Stimulated activated CD8-positive, alpha-beta memory T cell treated with anti-CD3 and anti-CD28 coated beads, Interleukin-12 subunit alpha, Interleukin-12 subunit beta, amount 100 ng/mL, for 1 hour (primary cell): Measurements from ENCODE around the gene SS18L1.
"Not testable (repeated sequence)": the region's sequence is repeated elsewhere in the genome, so short reads cannot be mapped to it uniquely, and the experiment has no call there.

ENCODE experiments used
- DNase-seq: peaks from one replicate; pipeline ENCODE4 v3.0.0-alpha.2; 2020; ENCODE audit warnings: low read depth

The SS18L1 gene

GRCh38 chr20:62137478-62138203 lies 5.9 kb upstream of the SS18L1 start:
- no peak for DNase-seq

GRCh38 chr20:62138204-62138543 lies 5.4 kb upstream of the SS18L1 start:
- no peak for DNase-seq

- no peak for DNase-seq
Measured at GRCh38 chr20:62138912-62139311, 4.7 kb upstream of the SS18L1 start.

GRCh38 chr20:62139636-62140035 lies 3.9 kb upstream of the SS18L1 start:
- DNase-seq = no peak

- no peak for DNase-seq
Measured at GRCh38 chr20:62141043-62141396, 2.5 kb upstream of the SS18L1 start.

- no peak for DNase-seq
Measured at GRCh38 chr20:62141397-62142251, 1.9 kb upstream of the SS18L1 start.

GRCh38 chr20:62142252-62143080 lies 1.1 kb upstream of the SS18L1 start:
- no peak for DNase-seq

GRCh38 chr20:62143957-62144825 lies 622 bp downstream of the SS18L1 start:
- DNase-seq = no peak

GRCh38 chr20:62145688-62146018 lies 2.1 kb downstream of the SS18L1 start:
- DNase-seq = no peak

GRCh38 chr20:62146019-62146755 lies 2.6 kb downstream of the SS18L1 start:
- DNase-seq = no peak

- DNase-seq = no peak
Measured at GRCh38 chr20:62147125-62147524, 3.6 kb downstream of the SS18L1 start.

GRCh38 chr20:62147528-62147927 lies 4.0 kb downstream of the SS18L1 start:
- no peak for DNase-seq

GRCh38 chr20:62148383-62148782 lies 4.8 kb downstream of the SS18L1 start:
- DNase-seq = not testable (repeated sequence)

- no peak for DNase-seq
Measured at GRCh38 chr20:62148908-62149314, 5.3 kb downstream of the SS18L1 start.

GRCh38 chr20:62149532-62150309 lies 6.2 kb downstream of the SS18L1 start:
- no peak for DNase-seq

- no peak for DNase-seq
Measured at GRCh38 chr20:62150310-62150575, 6.7 kb downstream of the SS18L1 start.

GRCh38 chr20:62151225-62151624 lies 7.7 kb downstream of the SS18L1 start:
- DNase-seq = no peak

- no peak for DNase-seq
Measured at GRCh38 chr20:62151835-62152364, 8.3 kb downstream of the SS18L1 start.

GRCh38 chr20:62155428-62156253 lies 12.1 kb downstream of the SS18L1 start:
- no peak for DNase-seq

GRCh38 chr20:62156254-62156556 lies 12.6 kb downstream of the SS18L1 start:
- DNase-seq = no peak
